Measurements from ENCODE around the gene TEAD1. TPM values are rescaled to one million over a fixed set of nuclear protein-coding genes. Genes with fewer than 3 reads are reported as not detected.

TEAD1 gene
- total RNA-seq, 1 donor from 2014 or later: 17.6 TPM

- DNase-seq (ENCODE audit: low read depth) (no peak), FAIRE-seq (no peak)
- Histone ChIP-seq H3K4me3 (ENCODE audit: low read depth, low read length) (no peak overlapping the region), H3K27me3 (ENCODE audit: control insufficient read depth, insufficient read depth, low read length) (no peaks in the 10 kb centered on the region), H3K36me3 (ENCODE audit: control insufficient read depth, insufficient read depth, low read length) (peaks cover 14% of the 10 kb centered on the region)
- TF ChIP-seq CTCF (IDR thresholded peaks at IDR 0.05; ENCODE audit: insufficient read depth, low read length, severe bottlenecking): no peak
These were observed 206.1 kb downstream of the TEAD1 start for GRCh38 chr11:12880327-12880726.

- no peak overlapping the region for H3K4me3 ChIP-seq (ENCODE audit: low read depth, low read length)
- no peak for TF ChIP-seq CTCF (IDR thresholded peaks at IDR 0.05; ENCODE audit: insufficient read depth, low read length, severe bottlenecking)
- no peaks in the 10 kb centered on the region for H3K27me3 ChIP-seq (ENCODE audit: control insufficient read depth, insufficient read depth, low read length)
- no peak for FAIRE-seq
- H3K36me3 ChIP-seq (ENCODE audit: control insufficient read depth, insufficient read depth, low read length): peaks cover 14% of the 10 kb centered on the region
- DNase-seq (ENCODE audit: low read depth): no peak
These were observed 208.4 kb downstream of the TEAD1 start for GRCh38 chr11:12882670-12883069.

- Histone ChIP-seq H3K36me3 (ENCODE audit: control insufficient read depth, insufficient read depth, low read length) (peaks cover 11% of the 10 kb centered on the region), H3K4me3 (ENCODE audit: low read depth, low read length) (no peak overlapping the region), H3K27me3 (ENCODE audit: control insufficient read depth, insufficient read depth, low read length) (no peaks in the 10 kb centered on the region)
- no peak for FAIRE-seq
- TF ChIP-seq CTCF (IDR thresholded peaks at IDR 0.05; ENCODE audit: insufficient read depth, low read length, severe bottlenecking): no peak
- DNase-seq (ENCODE audit: low read depth): no peak
These were observed 210.6 kb downstream of the TEAD1 start for GRCh38 chr11:12884751-12885318.

GRCh38 chr11:12885717-12886239, 211.6 kb downstream of the TEAD1 start:
- Histone ChIP-seq H3K4me3 (ENCODE audit: low read depth, low read length) (no peak overlapping the region), H3K27me3 (ENCODE audit: control insufficient read depth, insufficient read depth, low read length) (no peaks in the 10 kb centered on the region), H3K36me3 (ENCODE audit: control insufficient read depth, insufficient read depth, low read length) (peaks cover 9% of the 10 kb centered on the region)
- no peak for DNase-seq (ENCODE audit: low read depth)
- FAIRE-seq: no peak
- TF ChIP-seq CTCF (IDR thresholded peaks at IDR 0.05; ENCODE audit: insufficient read depth, low read length, severe bottlenecking): no peak

GRCh38 chr11:12886508-12886907, 212.3 kb downstream of the TEAD1 start:
- Histone ChIP-seq H3K4me3 (ENCODE audit: low read depth, low read length) (no peak overlapping the region), H3K27me3 (ENCODE audit: control insufficient read depth, insufficient read depth, low read length) (no peaks in the 10 kb centered on the region), H3K36me3 (ENCODE audit: control insufficient read depth, insufficient read depth, low read length) (peaks cover 9% of the 10 kb centered on the region)
- no peak for FAIRE-seq
- DNase-seq (ENCODE audit: low read depth): no peak
- no peak for TF ChIP-seq CTCF (IDR thresholded peaks at IDR 0.05; ENCODE audit: insufficient read depth, low read length, severe bottlenecking)

All from bronchial epithelial cell (primary cell).